Fibroblast of lung (primary cell): ENCODE results near the gene COPS6.

Source experiments
- EZH2 ChIP-seq: IDR thresholded peaks from 2 replicates; pipeline ENCODE4 v1.5.1; 2012; ENCODE audit warnings: low read length, control low read depth, mild to moderate bottlenecking; ENCODE audit errors: missing control alignments
- TF ChIP-seq, protein P1 (sequence below), 2 donors: IDR thresholded peaks in 1 of 2; conservative IDR thresholded peaks in 1 of 2; 1 replicate in 1 of 2; 2 replicates in 1 of 2; pipeline ENCODE4 v1.5.1; 2011 to 2012; ENCODE audit warnings: low read length in 2 of 2, control low read depth in 1 of 2, inconsistent platforms in 1 of 2, low read depth in 1 of 2, mild to moderate bottlenecking in 1 of 2

DNA sequence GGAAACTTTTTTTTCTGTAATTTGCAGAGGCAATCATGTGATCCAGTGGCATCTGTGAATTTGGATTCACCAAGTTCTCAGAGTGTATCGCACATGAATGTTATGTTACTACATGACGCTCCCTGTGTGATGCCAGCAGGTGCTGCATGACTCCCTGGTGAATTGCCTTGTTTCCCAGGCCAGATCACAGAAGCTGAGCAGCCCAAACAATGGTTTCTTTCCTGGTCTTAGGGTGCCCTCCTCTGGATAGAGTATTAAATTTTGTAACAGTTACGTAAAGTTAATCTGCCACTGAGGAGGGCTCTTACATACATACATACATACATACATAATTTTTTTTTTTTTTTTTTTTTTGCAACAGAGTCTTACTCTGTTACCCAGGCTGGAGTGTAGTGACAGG is 35.6 kb upstream of the COPS6 start:
- TF ChIP-seq, protein P1, sequence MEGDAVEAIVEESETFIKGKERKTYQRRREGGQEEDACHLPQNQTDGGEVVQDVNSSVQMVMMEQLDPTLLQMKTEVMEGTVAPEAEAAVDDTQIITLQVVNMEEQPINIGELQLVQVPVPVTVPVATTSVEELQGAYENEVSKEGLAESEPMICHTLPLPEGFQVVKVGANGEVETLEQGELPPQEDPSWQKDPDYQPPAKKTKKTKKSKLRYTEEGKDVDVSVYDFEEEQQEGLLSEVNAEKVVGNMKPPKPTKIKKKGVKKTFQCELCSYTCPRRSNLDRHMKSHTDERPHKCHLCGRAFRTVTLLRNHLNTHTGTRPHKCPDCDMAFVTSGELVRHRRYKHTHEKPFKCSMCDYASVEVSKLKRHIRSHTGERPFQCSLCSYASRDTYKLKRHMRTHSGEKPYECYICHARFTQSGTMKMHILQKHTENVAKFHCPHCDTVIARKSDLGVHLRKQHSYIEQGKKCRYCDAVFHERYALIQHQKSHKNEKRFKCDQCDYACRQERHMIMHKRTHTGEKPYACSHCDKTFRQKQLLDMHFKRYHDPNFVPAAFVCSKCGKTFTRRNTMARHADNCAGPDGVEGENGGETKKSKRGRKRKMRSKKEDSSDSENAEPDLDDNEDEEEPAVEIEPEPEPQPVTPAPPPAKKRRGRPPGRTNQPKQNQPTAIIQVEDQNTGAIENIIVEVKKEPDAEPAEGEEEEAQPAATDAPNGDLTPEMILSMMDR (conservative IDR thresholded peaks at IDR 0.05 in 1 of 2, IDR thresholded peaks at IDR 0.05 in 1 of 2; ENCODE audit: low read depth in 1 of 2, low read length in 2 of 2) = peak; percentile 11 to 21
- TF ChIP-seq EZH2 = no peak
